A673 (cell line): ENCODE results near the gene TMX2.

Experiments used
- CTCF ChIP-seq: fragments of 300-800, 200-600 bp; sonication (generic); conservative IDR thresholded peaks from 2 replicates; pipeline ENCODE4 v1.5.1; 2017; ENCODE audit warnings: low read depth, mild to moderate bottlenecking, antibody characterized with exemption, low read length, moderate library complexity, mixed read lengths
- EZH2 ChIP-seq: fragments of 200-600 bp; sonication (generic); IDR thresholded peaks from 2 replicates; pipeline ENCODE4 v1.6.1; 2017; ENCODE audit warnings: borderline replicate concordance, low read depth, mild to moderate bottlenecking, mixed read lengths, antibody characterized with exemption, low read length; ENCODE audit not compliant: poor library complexity, severe bottlenecking

GRCh38 chr11:57709802-57710367 lies 2.5 kb upstream of the TMX2 start:
- TF ChIP-seq CTCF (no peak), EZH2 (no peak)
